HL-60/S4 (cell line): Measurements from ENCODE around the gene DLGAP4.

ENCODE experiments used
- in situ Hi-C: fragments of 300-500 bp; cut with MboI; formaldehyde crosslinking; loops from 2 replicates; pipeline ENCODE4 v1.14.3; 2022; ENCODE audit warnings: low sequenced_read_pairs

The DLGAP4 gene

DNA sequence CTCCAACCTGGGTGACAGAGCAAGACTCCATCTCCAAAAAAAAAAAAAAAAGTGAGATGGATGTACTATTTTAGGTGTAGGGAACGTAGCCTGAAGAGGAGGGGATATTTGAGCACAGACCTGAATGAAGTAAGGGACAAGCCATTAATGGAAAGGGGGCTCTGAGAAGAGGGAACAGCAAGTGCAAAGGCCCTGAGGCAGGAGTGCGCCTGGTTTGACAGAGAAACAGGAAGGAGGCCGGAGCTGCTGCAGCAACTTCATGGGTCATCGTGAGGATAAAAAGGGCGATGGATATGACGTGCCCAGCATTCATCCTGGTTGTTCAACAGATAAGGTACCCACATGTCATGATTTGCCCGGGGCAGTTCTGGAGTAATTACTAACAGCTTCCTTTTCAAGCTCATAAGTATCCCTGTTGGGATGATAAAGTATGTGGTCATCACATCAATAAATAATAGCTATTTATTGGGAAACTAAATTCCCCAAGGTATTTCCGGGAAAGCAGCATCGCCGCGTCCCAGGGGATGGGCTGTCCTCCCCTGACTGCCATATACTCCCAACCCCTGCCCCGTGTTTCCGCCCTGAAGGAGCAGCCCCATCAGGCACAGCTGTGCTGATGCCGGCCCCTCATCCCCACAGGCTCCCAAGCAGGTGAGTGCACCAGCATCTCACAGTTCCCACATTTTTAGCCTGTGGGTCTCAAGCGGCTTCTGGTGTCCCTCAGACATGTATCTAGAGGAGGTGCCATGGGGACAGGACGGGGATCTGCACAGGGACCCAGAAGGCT is 43.4 kb downstream of the DLGAP4 start:
- in situ Hi-C loops = no loop called here

DNA sequence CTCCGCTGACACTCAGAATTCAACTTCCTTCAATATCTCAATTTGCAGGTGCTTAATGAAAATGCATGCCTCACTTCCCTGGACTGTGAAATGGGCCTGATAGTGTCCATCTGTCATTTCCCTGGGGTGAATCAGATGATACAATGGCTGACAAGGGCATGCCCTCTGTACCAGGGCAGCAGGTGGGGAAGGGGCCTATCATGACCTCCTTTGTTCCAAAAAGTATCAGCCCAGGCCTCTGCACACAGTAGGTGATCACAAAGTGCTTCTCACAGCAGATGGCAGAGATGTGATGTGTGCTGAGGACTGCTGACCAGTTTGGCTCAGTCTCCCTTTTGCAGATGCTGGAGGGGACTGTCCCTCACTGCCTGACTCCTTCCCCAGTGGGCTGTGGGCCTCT is 44.3 kb downstream of the DLGAP4 start:
- in situ Hi-C loops = no loop called here

DNA sequence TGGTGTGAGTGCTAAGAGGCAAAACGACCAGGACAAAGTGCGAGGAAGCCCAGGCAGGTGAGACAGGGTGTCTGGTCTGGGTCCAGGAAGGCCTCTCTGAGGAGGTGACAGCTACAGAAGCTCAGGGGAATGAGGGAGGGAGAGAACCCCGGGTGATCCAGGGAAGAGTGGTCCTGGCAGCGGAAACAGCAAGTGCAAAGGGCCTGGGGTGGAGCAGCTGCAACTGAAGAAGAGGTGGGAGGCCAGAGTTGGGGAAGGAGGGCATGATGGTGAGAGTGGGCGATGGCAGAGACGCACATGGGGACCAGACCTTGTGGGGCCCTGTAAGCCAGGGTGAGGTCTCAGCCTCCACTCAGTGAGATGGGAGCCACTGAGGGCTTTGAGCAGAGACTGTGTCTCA is 45.8 kb downstream of the DLGAP4 start:
- in situ Hi-C loops = no loop called here

DNA sequence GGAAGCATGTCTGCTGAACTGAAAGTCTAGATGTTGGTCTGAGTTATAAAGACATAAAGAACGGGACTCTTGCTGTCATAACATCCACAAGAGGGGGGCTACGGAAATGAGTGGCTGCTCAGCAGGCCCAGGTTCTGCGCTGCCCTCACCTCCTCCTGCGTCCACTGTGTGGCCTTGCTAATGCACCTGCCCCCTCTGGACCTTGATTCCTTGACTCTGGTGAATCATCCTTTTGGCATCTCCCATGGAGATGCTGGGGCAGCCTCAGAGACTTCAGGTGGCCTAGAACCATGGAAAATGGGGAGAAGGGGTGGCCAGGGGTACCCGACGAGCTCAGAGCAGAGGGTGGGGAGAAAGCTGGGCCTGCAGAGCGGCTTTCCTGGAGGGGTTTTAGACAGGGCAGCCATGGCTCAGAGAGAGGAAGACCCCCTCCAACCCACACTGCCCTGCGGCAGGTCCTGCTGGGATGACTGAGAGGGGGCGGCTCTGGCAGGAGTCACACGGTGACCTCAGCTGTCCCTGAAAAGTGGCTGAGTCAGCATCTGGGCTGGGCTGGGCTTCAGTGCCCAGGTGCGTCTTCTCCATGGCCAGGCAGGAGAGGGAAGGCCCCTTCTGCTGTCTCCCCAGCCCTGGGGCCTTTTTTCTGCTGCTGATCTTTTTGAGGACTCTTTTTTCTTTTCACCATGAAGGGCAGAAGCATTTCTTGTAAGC is 46.9 kb downstream of the DLGAP4 start:
- in situ Hi-C loops = no loop called here

DNA sequence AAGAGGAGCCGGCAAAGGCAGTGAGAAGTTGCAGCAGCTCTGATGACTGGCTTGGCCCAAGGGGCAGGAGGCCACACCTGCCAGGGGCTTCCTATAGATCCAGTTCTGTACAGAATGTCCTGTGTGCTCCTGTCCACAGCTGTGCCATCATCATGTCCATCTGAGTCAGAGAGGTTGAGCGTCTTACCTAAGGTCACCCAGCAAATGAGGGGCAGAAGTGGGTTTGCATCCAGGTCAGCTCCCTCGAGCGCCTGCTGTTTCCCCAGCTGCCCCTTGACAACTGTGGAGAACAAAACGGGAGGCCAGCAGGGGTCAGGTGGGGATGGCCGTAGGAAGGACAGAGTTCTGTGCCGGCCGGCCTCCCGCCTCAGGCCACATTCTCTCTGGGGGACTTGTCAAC is 47.6 kb downstream of the DLGAP4 start:
- in situ Hi-C loops = no loop called here

DNA sequence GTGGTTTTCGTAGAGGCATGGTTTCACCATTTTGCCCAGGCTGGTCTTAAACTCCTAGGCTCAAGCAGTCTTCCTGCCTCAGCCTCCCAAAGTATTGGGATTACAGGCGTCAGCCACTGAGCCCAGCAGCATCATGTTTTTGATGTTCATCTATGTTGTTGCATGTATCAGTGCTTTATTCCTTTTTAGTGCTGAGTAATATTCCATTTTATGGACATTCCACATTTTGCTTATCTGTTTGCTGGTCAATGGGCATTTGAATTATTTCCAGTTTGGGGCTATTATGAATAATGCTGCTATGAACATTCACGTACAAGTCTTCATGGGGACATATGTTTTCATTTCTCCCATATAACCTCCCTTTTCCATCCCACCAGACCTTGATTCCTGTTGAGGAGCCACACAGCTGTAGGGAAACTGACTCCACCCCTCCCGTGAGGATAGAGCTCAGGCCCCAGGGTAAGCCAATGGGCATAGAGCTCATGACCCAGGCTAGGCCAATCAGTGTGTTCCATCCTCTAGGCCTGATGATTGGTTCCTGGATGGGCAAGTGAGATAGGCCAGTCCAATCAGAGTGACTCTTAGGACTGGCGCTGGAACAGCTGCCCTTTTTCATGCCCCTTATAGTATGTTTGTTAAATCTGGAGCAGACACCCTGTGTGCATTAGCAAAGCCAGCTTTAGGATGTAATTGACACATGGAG is 49.5 kb downstream of the DLGAP4 start:
- in situ Hi-C loops = no loop called here

DNA sequence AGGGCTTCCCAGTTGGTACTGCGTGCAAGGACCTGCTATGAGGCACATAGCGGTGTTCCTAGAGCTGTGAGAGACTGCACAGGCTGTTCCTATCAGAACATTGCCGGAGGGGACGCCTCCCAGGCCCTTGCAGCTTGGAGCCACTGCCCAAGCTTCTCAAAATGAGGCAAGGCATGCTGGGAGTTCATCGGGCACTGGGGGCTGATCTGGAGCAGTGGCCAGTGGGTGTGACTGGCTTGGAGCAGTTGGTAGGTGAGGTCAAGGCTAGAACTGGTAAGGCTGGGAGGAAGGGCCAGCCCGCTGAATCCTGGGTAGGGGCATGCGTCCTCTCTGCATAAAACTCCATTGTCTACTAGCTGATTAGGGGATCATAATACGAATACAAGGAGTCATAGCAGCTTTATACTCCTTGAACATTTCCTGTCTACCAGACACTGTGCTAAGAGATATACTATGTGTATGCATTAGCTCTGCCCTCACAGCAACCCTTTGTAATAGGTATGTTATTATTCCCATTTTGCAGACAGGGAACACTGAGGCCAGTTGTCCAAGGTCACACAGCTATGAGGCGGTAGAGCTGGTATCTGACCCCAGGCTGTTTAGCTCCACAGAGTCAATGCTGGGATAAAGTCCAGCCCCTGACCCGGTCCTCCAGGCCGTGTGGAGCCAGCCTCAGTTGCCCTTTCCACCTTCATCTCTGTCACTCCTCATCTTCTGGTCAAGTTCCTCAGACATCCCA is 53.7 kb downstream of the DLGAP4 start:
- in situ Hi-C loops = no loop called here

DNA sequence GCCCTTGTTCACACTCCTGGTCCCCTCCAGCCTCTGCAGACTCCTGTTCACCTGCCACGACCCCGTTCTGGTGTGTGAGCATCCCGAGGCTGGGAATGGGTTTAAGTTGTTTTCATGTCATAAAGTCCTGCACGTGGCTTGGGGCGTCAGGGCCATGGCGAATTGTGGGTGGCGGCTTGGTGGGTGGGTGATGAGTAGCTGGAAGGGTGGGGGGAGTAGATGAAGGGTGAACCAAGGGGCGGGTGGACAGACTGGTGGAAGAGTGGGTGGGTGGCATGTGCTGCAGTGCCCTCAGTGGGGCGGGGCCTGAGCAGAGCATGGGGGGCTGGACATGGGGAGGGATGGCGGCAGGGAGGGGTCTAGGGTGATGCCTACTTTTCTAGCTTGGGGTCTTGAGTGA is 54.3 kb downstream of the DLGAP4 start:
- in situ Hi-C loops = no loop called here

DNA sequence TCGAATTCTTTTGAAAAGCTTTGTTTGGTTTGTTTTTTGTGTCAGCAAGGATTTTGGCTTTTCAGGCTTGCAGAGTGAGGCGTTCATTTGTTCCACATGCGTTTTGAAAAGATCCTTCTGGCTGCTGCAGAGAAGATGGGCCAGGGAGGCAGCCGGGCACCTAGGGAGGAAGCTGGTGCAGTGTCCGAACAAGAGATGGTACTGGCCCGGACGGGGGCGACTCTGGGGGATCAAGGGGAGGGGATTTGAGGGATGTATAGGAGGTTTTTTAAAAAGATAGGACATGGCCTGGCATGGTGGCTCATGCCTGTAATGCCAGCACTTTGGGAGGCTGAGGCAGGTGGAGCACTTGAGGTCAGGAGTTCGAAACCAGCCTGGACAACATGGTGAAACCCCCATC is 55.3 kb downstream of the DLGAP4 start:
- in situ Hi-C loops = no loop called here

DNA sequence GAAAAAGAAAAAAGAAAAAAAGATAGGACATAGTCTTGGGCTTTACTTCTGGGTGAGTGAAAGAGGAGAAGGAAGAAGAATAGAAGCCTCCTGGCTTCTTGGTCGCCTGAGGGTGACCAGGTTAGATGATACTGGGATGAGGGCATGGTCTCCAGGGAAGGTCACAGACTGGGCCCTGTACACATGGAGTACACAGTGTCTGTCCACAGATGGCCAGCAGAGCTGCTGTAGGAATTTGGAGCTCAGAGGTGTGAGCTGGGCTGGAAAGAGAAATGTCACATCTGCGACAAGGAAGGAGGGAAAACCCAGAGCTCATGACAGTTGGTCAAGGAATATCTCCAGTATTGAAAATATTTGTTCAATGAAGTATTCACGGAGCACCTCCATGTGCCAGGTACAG is 56.1 kb downstream of the DLGAP4 start:
- in situ Hi-C loops = no loop called here

DNA sequence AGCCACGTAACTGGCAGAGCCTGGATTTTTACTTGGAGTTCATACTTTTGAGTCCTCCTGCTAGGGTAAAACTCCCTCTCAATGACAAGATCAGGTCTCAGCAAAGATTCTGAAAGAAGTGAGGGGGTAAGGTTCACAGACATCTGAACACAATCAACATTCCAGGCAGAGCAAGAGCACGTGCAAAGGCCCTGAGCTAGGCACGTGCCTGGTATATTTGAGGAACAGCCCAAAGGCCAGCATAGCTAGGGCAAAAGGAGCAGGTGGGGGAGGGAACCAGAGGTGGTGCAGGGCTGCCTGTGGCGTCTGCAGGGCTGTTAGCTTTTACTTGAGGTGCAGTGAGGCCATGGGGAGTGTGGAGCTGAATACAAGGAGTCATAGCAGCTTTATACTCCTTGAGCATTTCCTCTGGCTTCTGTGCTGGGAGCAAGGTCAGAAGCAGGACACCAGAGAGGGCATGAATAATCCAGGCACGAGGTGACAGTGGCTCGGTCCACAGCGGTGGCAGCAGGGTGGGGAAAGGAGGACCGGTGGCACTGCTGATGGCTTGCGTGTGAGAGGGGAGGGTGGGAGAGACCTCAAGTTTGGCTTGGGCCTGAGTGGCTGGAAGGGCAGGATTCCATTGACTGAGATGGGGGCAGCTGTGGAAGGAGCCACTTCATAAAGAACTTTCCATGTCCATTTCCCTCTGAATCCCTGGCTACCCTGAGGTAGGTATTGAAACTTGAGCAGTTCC is 57.0 kb downstream of the DLGAP4 start:
- in situ Hi-C loops = no loop called here

DNA sequence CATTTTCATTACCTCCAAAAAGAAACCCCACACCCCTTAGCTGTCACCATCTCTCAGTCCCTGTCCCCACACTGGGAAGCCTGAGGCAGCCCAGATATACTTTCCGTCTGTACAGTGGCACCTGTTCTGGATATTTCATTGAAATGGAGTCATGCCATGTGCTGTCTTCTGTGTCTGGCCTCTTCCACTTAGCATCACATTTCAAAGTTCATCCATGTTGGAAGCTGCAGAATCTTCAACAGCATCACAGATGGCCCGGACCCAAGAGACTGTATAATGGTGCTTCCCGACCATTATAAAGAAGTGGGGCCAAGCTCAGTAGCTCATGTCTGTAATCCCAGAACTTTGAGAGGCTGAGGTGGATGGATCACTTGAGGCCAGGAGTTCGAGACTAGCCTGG is 58.4 kb downstream of the DLGAP4 start:
- in situ Hi-C loops = no loop called here

DNA sequence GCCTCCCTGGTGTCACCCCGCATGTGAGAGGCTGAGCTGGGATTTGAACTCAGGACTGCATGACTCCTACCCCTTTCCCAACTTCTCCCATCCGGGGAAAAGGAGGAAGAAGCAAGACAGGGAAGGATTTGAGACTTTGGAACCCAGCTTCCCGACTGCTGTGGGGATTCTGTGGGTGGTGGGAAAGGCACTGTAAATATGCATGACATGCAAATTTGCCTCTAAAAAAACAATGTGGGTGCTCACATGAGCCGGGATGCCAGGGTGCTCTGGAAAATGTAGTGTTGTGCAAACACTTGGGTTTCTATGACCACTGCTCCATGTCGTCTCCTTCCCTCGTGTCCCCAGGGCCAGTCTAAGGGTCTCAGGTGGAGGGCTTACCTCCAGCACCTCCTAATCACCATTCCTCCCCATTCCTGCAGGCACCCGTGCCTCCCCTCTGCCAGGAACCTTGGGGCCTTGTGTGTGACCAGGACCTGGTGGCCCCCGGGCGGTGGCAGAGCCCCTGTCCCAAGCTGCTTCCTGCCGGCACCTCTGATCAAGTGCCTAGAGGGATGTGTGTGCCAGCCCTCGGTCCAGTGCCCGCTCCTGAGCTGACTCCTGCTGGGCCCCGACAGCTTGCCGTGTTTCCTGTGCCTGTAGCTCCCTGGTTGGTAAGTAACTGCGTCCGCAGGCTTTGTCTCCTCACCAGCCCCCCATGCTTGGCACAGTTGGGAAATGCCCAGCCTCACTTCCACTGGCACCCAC is 60.7 kb downstream of the DLGAP4 start:
- in situ Hi-C loops = no loop called here

DNA sequence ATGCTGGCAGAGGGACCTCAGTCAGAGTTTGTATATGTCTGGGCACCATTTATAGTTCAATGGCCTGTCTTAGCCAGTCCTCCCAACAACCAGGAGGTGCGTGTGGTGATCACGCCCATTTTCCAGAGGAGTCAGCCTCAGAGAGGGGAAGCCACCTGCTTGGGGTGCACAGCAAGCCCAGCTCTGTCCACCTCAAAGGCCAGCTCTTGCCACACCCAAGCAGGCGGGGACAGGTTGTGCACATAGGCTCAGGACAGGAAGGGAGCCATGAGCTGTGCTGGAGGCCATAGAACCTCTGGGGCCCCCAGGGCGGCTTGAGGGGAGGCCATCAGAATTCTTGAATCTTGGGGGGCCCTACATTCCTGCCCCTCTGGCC is 61.2 kb downstream of the DLGAP4 start:
- in situ Hi-C loops = no loop called here

DNA sequence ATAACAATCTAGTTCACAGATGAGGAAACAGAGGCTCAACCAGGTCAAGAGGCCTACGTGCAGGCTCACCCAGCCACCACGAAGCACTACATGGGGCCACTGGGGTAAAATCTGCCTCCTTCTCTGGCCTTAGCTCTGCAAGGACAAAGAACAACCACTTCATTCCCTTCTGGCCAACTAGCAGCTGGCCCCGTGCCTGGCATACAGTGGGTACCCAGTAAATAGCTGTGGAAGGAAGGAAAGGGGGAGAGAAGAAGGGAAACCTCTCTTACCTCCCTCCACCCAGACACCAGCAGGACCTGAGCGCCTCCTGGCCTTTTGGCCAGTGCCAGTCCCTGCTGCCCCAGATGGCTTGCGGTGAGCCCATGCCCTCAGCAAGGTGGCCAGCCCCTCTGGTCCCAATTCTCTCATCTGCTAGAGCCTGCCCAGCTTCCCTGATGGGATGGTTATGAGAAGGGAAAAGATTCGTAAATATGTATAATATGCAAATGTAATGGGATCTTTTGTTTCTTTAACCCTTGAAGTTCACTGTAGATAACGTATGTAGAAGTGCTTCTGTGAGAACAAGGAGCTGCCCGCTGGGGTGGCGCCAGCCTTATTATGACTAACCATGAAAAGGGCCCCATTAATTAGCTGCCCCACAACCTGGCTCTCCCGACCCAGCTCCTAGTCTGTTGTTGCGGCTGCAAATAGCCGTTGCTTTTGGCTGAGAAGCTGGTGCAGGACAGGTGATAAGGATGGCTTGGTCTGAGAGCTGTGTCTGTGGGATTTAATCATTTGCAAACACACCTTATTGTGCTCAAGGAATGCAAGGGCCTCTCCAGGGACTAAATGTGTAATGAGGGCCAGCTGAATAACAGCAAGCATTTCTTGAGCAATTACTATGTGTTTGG is 62.0 kb downstream of the DLGAP4 start:
- in situ Hi-C loops = no loop called here

DNA sequence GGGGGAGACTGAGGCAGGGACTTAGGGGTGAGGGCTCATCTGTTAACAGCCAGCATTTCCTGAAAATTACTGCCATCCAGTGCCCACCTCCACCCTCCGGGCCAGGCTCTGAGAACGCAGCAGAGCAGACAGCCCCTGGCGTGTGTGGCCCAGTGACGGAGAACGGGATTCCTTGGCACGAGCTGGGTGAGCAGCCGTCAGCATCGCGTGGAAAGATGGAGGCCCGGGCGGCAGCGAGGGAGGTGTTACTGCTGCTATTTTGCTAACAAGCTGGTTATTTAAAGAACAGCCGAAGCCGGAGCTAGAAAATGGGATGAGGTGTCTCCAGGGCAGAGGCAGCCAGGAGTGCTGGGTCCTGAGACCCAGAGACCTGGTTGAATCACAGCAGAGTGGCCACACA is 62.7 kb downstream of the DLGAP4 start:
- in situ Hi-C loops = no loop called here

DNA sequence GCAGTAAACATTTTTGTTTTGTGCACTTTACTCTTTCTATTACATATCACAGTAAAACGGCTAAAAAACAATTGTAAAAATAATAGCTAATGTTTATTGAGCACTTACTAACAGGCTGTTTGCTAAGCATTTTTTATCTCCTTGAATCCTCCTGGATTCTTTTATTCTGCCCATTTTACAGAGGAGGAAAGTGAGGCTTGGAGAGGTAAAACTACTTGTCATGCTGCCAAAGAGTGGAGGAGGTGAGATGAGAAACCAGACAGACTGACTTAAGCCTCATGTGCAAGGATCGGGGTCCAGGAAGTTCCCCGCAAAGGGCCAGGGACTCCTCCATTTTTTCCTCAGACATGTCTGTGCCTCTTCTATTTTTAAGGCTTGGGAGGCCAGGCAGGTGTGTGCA is 63.6 kb downstream of the DLGAP4 start:
- in situ Hi-C loops = no loop called here

DNA sequence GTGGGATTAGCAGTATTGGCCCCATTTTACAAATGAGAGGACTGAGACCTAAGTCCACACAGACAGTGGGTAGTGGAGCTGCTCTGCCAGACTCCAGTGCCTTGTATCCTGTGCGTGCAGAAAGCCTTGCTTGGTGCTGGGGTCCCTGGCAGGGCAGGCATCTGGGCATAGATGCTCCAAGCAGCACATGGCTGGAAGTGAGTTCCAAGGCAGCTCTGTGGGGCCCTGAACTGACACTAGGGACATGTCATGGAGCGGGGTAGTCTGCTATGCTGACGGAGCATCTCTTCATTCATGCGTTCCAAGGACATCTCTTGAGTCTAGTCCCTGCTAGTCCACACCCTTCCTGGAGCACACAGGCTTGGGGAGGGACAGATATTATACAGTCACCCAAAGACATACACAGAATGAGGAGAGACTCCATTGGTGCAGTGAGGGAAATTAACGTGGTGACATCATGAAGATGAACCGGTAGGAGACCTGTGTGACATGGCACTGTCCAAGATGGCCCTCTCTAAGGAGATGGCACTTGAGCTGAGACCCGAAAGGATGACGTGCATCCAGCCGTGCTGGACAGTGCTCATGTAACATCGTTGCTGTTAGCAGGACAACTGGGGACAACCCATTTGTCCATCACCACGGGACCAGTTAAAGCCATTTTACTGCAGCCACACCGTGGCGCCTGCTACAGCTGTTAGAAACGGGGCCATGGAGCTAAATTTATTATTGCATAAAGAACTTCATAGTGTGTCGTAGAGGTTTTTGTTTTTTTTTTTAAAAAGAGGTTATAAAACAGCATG is 65.1 kb downstream of the DLGAP4 start:
- in situ Hi-C loops = no loop called here
